GDM1 (cell line): ENCODE data around the gene C4BPA.

Experiments used
- DNase-seq: peaks from one replicate; lab custom pipeline; 2025; lab: John Stamatoyannopoulos, UW

Gene C4BPA

DNA sequence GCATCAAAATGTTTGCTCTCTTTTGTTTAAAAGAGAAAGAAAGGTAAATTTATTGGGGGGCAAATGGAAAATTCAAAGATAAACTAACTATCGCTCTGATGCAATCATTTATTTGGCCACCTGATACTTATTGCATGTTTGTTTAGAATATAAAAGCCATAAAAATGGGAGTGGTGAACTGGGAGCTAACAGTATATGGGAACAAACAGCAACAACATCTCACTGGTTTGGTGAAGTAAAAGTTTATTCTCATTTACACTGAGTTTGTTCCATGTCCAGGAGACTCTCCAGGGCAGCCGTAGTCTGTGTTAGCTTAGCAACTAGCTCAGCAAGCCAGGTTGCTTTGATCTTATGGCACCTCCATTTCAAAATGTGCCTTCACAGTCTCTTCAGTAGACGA is 20.4 kb downstream of the C4BPA start:
- DNase-seq: no peak

DNA sequence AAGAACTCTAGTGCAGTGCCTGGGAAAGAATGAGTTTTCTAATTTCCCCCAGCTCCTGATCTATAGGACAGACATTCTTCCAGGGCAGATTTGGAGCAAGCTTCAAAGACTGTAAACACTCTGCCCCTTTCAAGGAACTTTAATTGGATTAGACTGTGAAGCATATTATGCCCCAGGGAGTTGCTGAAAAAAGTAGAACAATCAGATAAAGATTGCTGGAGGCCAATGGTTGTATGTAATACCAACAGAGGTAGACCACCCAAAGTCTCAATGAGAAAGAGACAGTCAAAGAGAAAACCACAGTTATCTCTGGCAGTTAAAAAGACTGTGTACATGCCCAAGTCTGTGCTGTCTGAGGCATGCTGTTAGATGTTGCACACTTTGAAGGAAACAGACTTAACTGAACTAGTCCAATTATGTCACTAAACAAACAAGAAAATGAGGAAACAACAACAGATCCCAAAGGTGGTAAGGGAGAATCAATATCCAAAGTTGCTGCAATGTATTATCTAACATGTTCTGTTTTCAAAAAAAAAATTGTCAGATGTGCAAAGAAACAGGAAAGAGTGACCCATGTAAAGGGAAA is 24.4 kb downstream of the C4BPA start:
- DNase-seq: no peak

DNA sequence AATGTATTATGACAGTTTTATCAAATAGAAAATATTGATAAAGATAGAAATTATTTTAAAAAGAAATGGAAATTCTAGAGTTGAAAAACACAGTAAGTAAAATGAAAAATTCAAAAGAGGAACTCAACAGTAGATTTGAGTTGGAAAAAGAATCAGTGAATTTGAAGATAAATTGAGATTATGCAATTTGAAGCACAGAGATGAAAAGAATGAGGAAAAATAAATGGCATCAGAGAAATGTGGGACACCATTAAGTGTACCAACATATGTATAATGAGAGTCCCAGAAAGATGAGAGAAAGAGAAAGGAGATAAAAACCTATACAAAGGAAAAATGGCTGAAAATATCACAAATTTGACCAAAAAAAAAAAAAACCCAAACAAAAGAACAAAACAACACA is 25.0 kb downstream of the C4BPA start:
- DNase-seq: no peak

DNA sequence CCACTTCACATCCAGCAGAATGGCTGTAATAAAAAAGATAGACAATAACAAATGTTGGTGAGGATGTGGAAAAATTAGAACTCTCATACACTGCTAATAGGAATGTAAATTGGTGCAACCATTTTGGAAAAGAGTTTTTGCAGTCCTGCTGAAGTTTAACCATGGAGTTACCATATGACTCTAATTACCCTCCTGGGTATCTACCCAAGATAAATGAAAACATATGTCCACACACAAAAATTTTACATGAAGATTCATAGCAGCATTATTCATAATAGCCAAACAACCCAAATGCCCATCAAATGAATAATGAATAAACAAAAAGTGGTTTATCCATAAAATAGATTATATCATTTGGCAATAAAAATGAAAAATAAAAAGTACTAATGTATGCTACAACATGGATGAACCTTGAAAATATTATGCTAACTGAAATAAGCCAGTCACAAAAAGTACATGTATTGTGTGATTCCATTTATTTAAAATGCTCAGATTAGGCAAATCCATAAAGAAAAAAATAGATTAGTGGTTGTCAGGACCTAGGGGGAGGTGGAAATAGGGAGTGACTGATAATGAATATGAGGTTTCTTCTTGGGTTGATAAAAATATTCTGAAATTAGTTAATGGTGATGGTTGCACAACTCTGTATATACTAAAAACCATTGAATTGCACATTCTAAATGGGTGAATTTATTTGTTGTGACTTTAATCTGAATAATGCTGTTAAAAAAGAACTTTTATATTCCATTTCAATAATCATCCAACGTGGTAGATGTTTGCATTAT is 26.4 kb downstream of the C4BPA start:
- DNase-seq: no peak

DNA sequence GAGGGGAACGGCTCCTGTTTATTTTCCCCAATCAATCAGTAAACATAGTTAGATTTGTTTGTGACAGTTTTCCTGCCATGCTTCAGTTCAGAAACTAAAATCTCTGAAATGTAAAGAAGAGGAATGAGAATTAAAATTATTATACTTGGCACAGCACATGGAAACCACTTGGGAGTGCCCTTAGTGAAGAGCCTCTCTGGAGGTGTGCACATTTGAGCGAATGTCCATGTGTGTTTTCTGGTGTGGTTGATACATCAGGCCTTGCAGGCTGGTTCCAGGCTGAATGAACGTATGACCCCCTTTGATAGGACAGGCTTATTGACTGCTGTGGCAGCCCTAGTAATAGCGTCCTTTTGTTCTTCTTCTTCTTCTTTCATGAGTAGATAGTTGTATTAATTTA is 27.1 kb downstream of the C4BPA start:
- no peak for DNase-seq

- no peak for DNase-seq
Observed at GRCh38 chr1:207134581-207134980, 30.5 kb downstream of the C4BPA start.

- DNase-seq: no peak
Observed at GRCh38 chr1:207139616-207140015, 35.6 kb downstream of the C4BPA start.

GRCh38 chr1:207140536-207140935 is 36.5 kb downstream of the C4BPA start:
- DNase-seq: no peak

DNA sequence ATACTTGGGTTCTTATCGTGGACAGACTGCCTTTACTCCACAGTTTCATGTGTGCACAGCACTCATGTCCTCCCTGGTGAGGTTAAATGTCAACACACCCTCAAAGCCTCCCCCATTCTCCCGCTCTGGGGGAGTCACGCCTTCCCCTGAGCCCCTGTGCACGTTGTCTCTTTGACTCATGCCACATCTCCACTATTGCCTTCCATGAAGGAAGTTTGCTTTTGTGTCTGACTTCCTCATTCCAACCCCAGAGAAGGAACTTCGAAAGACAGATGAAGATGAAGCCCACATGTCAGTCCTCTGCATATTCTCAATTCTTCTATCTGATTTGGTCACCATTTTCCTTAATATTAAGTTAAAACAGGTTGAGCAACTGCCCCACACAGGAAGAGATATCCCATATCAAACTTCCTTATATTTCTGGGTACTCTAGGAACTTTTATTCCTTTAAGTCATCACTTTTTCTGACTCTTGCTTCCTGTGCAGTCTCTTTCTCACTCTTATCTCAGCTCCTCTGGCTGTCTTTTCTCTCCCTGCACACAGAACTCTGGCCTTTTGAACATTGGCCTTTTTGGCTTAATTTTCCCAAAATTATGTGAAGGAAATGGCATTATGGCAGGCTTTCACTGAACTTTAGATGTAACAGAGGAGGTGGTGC is 41.5 kb downstream of the C4BPA start:
- DNase-seq: peak; percentile 49

GRCh38 chr1:207151920-207152319 is 47.9 kb downstream of the C4BPA start:
- no peak for DNase-seq

DNA sequence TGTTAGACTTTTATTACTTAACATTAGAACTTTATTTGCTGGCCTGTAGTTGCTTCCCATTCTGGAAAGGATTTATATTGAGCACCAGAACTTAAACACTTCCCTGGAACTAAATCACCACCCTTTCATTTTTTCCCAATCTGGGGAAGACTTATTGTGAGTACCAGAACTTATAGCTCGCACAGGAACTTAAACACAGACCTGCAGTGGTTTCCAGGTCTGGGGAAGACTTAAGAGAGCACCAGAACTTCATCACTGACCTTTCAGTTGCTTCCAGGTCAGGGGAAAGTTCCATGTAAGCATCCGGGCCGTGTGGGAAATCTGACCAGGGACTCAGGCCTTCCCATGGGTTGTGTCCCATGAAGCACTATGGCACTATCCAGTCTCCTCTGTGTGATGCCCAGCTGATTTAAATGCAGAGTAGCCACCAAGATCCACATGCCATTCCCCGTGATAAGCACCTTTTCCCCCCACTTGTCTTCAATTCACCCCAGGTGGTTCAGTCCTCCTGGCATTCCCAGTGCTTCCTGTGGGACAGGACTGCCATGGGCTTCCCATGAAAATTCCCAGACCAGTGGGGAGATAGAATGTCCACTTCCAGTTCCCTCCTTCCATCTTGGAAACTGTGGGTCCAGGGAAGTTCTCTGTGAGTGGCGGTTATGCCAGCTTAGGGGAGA is 48.9 kb downstream of the C4BPA start:
- no peak for DNase-seq

GRCh38 chr1:207155028-207155427 is 51.0 kb downstream of the C4BPA start:
- no peak for DNase-seq

DNA sequence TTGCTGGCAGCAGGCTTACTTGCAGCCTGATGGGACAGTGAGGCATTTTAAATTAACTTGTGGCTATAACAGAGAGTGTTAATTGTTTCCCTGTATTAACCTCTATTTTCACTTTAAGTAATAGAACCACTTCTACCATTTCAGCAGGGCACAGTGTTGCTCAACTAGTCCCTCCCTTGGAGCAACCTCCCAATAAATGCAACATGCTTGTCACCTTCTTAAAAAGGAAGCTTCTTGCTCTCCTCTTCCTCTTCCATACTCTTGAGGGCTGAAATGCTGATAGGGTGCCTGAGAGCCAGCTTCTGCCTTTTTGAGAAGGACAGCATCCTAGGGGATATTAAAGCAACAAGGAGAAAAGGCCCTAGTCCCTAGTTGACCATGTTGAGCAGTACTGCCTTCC is 52.1 kb downstream of the C4BPA start:
- DNase-seq: no peak

GRCh38 chr1:207156826-207157225 is 52.8 kb downstream of the C4BPA start:
- DNase-seq: no peak

- no peak for DNase-seq
Observed at GRCh38 chr1:207164086-207164485, 60.1 kb downstream of the C4BPA start.

- DNase-seq: no peak
Observed at GRCh38 chr1:207172321-207172720, 68.3 kb downstream of the C4BPA start.

DNA sequence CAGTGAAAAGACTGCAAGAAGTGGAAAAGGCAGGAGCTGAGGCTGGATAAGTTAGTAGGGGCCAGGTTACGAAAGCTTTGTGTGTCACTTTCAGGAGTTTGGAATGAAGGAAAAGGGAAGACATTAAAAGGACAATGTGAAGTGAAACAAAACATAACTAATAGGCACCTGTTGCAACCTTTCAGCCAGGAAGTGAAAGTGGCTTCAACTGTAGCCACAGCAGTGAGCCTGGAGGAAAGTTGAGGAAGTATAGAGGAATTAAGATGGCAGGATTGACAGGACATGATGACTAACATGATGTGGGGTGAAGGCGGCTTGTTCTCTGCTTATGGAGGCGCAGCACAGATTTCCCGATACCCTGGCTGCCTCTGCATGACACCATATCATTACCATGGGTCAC is 68.9 kb downstream of the C4BPA start:
- DNase-seq: no peak

- no peak for DNase-seq
Observed at GRCh38 chr1:207173396-207173795, 69.4 kb downstream of the C4BPA start.

DNA sequence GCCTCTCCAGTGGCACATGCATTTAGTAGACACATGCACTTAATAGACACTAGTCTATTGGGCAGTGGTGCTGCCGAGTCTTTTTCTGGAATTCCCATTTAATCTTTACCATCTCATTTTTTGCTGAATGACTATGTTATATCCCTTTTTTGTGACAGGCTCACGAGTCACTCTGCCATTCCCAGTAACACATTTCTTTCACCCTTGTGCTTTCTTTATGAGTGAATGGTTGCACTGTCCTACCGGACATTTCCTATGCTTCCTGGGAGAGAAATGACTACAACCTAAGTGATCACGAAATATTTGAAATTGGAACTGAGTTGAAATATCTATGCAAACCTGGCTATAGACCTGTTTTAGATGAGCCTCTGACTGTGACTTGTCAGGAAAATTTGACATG is 70.9 kb downstream of the C4BPA start:
- DNase-seq: no peak

DNA sequence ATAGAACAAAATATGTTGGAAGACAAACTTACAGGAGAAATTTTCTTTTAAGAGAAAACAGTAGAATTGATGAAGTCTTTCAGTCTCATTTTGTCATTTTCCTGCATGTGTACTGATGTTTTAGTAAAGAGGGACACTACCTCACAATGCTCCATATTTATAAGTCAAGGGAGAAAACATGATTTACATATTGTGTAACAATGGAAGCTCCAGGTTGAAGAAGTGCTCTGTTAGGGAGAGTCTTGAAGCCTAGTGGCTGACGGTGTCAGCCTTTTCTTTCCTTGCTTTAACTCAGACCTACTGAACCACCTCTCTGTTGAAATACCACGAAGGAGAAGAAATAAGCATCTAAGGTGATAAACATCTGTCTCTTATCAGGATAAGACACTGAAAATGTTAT is 75.0 kb downstream of the C4BPA start:
- DNase-seq: no peak

GRCh38 chr1:207181847-207182246 is 77.8 kb downstream of the C4BPA start:
- DNase-seq: no peak

GRCh38 chr1:207186503-207186902 is 82.5 kb downstream of the C4BPA start:
- no peak for DNase-seq

GRCh38 chr1:207188901-207189300 is 84.9 kb downstream of the C4BPA start:
- DNase-seq: no peak
